Nephron progenitor cell (in vitro differentiated cells): ENCODE measurements around the gene ITGB7.

Source experiments
- DNase-seq: peaks from one replicate; pipeline ENCODE4 v3.0.0; 2021
- H3K27ac Mint-ChIP-seq: 2 replicates; pipeline ENCODE4 v1.8.0; 2021; ENCODE audit warnings: mild to moderate bottlenecking, moderate library complexity, mixed read lengths
- H3K27me3 Mint-ChIP-seq: 2 replicates; pipeline ENCODE4 v1.8.0; 2021; ENCODE audit warnings: mild to moderate bottlenecking, low read depth, mixed read lengths; ENCODE audit not compliant: poor library complexity
- H3K36me3 Mint-ChIP-seq: 2 replicates; pipeline ENCODE4 v1.8.0; 2021; ENCODE audit warnings: low read depth, mixed read lengths
- H3K4me1 Mint-ChIP-seq: 2 replicates; pipeline ENCODE4 v1.8.0; 2021; ENCODE audit warnings: mixed read lengths
- H3K4me3 Mint-ChIP-seq: 2 replicates; pipeline ENCODE4 v1.8.0; 2021; ENCODE audit warnings: mild to moderate bottlenecking, moderate library complexity, mixed read lengths
- H3K9me3 Mint-ChIP-seq: 2 replicates; pipeline ENCODE4 v1.8.0; 2021; ENCODE audit warnings: mild to moderate bottlenecking, moderate library complexity, mixed read lengths
- CTCF ChIP-seq: fragments of 200-600 bp; sonication (generic); IDR thresholded peaks from 2 replicates; pipeline ENCODE4 v1.5.0; 2021; ENCODE audit warnings: antibody characterized with exemption

ITGB7 gene

GRCh38 chr12:53185582-53186153 is 21.4 kb downstream of the ITGB7 start:
- no peak overlapping the region for H3K27ac Mint-ChIP-seq
- H3K36me3 Mint-ChIP-seq: peaks cover 72% of the 10 kb centered on the region
- H3K27me3 Mint-ChIP-seq: peaks cover 3% of the 10 kb centered on the region
- TF ChIP-seq CTCF: no peak
- H3K4me3 Mint-ChIP-seq: no peak overlapping the region
- H3K9me3 Mint-ChIP-seq: no peaks in the 10 kb centered on the region
- DNase-seq: no peak
- peaks cover 39% of the 10 kb centered on the region for H3K4me1 Mint-ChIP-seq

- H3K4me3 Mint-ChIP-seq: no peak overlapping the region
These were observed 22.2 kb downstream of the ITGB7 start for GRCh38 chr12:53184828-53185227.

GRCh38 chr12:53182903-53183302 is 24.1 kb downstream of the ITGB7 start:
- Mint-ChIP-seq H3K36me3 (peaks cover 68% of the 10 kb centered on the region), H3K27ac (no peak overlapping the region), H3K27me3 (peaks cover 3% of the 10 kb centered on the region), H3K9me3 (no peaks in the 10 kb centered on the region), H3K4me1 (peaks cover 52% of the 10 kb centered on the region), H3K4me3 (peak overlapping the region; percentile 94)
- no peak for TF ChIP-seq CTCF
- DNase-seq: no peak

More at GRCh38 chr12:53184828-53185227, 22.2 kb downstream of the ITGB7 start:
- H3K36me3 Mint-ChIP-seq: peaks cover 72% of the 10 kb centered on the region
- H3K27me3 Mint-ChIP-seq: peaks cover 3% of the 10 kb centered on the region
- no peak for DNase-seq
- H3K27ac Mint-ChIP-seq: no peak overlapping the region
- peaks cover 43% of the 10 kb centered on the region for H3K4me1 Mint-ChIP-seq
- TF ChIP-seq CTCF: no peak
- no peaks in the 10 kb centered on the region for H3K9me3 Mint-ChIP-seq

- no peaks in the 10 kb centered on the region for H3K9me3 Mint-ChIP-seq
- DNase-seq: no peak
- peaks cover 3% of the 10 kb centered on the region for H3K27me3 Mint-ChIP-seq
- no peak for TF ChIP-seq CTCF
- H3K4me1 Mint-ChIP-seq: peaks cover 57% of the 10 kb centered on the region
- H3K4me3 Mint-ChIP-seq: peak overlapping the region; percentile 94
- H3K27ac Mint-ChIP-seq: peak overlapping the region; percentile 99
- peaks cover 58% of the 10 kb centered on the region for H3K36me3 Mint-ChIP-seq
These were observed 25.1 kb downstream of the ITGB7 start for GRCh38 chr12:53181935-53182334.

- peaks cover 49% of the 10 kb centered on the region for H3K36me3 Mint-ChIP-seq
- peak; percentile 83 for DNase-seq
- H3K4me1 Mint-ChIP-seq: peaks cover 57% of the 10 kb centered on the region
These were observed 26.0 kb downstream of the ITGB7 start for GRCh38 chr12:53180931-53181645.

More at GRCh38 chr12:53180931-53181645, 26.0 kb downstream of the ITGB7 start:
- no peak for TF ChIP-seq CTCF
- H3K27me3 Mint-ChIP-seq: peaks cover 3% of the 10 kb centered on the region
- peak overlapping the region; percentile 94 for H3K4me3 Mint-ChIP-seq
- H3K9me3 Mint-ChIP-seq: no peaks in the 10 kb centered on the region
- peak overlapping the region; percentile 99 for H3K27ac Mint-ChIP-seq
